ENCODE data around the gene DOCK6.
A peak's percentile ranks its signal among the peaks of the same experiment; 100 is the strongest.

The DOCK6 gene

GRCh38 chr19:11242864-11243797 lies 19.2 kb downstream of the DOCK6 start:
- DNase-seq = peak; percentile 90

DNA sequence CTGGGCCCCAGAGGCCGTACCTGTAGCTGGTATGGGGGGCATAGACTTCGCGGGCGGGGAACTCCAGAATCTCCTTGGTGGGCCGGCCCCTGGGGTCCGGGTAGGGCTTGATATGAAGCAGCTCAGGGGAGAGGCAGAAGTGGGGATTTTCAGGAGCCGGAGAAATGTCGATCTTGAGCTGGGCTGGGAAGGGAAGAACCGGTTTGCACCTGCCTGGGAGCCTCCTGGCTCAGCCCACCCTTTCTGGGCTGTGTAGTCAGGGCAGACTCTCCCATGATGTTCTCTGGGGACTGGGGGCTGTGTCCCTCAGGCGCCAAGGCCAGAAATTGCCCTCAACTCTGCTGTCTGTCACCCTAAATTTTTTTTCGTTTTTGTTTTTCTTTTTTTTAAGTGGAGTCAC lies 20.3 kb downstream of the DOCK6 start:
- DNase-seq = no peak

DNA sequence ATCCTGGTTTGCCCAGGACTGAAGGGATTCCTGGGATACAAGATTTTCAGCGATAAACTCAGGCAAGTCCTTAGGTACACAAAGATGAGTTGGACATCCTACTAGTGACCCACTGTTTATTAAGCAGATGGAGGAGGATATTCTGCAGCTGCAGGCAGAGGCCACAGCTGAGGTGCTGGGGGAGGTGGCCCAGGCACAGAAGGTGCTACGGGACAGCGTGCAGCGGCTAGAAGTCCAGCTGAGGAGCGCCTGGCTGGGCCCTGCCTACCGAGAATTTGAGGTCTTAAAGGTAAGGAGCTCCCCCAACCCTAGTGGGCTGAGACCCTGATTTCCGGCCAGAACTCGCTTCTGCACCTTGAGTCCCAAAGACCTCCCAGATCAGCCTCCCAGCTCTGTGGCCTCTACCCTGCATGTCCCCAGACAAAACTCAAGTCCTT lies 22.3 kb downstream of the DOCK6 start:
- no peak for DNase-seq

GRCh38 chr19:11239377-11240000 lies 22.8 kb downstream of the DOCK6 start, which contains the start of gene ANGPTL8:
ANGPTL8 (plus strand) TSS chr19:11239619; CDS start chr19:11239638, 19 bp downstream.
- DNase-seq = no peak

DNA sequence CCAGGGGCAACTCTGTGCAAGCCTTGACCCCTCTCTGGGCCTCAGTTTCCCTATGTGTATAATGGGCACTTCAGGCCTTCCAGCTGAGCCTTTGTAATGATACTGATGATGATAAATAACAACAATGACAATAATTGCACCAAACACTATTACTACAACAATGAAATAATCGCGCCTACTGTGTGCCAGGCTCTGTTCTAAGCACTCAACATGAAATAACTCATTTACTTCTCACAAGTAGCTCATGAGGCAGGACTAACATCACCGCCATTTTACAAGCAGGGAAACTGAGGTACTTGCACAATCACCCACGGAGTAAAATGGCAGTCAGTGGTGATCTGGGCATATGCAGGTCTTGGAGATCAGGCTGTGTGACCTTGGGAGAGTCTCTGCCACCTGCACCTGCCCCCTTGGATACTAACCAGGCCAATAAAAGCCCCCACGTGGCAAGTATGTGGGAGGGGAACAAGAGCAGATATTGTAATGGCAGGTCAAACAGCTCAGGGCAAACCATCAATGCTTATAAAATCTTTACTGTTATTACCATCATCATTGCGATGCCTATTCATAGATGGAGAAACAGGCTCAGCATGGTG lies 23.4 kb downstream of the DOCK6 start:
- no peak for DNase-seq

GRCh38 chr19:11238041-11238440 lies 24.3 kb downstream of the DOCK6 start:
- no peak for DNase-seq

DNA sequence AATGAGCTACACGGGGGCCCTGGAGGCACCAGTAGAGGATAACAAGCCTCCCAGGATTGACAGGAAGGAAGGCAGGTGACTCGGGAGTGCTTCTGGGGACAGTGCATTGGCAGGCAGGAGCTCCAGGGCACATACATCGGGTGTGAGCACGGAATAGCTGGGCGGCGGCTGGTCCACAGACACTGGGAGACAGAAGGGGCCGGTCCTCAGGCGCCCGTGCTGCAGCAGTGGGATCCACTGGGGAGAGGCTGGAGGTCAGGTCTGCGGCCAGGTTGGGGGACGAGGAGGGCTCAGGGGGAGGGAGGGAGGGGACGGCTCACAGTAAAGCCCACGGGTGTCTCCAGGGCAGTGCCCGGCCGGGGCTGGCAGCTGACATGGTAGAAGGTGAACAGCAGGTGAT lies 25.0 kb downstream of the DOCK6 start:
- DNase-seq = no peak

- DNase-seq = no peak
These were observed 25.7 kb downstream of the DOCK6 start for GRCh38 chr19:11236324-11237301.

GRCh38 chr19:11234486-11235075 lies 27.7 kb downstream of the DOCK6 start:
- DNase-seq = no peak

DNA sequence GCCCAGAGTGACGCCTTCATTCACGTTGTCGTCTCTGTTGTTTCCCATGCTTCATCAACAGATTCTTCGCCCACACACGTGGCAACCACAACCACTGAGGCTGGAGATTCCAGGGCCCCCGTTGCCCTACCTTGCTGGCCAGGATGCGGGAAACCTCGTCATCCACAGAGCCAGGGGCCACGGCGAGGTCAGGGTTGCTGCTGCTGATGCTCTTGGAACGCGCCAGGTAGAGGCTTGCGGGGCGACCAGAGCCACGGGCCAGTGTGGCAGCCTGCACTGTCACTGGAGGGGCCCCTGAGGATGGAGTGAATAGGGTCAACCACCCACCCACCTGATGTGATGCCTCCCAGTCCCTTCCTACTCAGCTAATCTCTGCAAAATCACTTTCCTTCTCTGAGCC lies 29.3 kb downstream of the DOCK6 start:
- DNase-seq = no peak

DNA sequence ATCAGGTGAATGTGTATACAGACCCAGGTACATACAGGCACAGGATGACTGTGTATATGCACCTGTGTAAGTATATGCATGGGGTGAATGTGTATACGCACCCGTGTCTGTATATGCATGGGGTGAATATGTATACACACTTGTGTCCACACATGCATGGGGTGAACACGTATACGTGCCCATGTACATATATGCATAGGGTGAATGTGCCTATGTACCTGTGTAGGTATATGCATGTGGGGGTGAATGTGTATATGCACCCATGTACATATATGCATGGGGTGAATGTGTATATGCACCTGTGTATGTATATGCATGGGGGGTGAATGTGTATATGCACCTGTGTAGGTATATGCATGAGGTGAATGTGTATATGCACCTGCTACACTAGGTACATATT lies 29.8 kb downstream of the DOCK6 start:
- DNase-seq = no peak

- no peak for DNase-seq
These were observed 31.5 kb downstream of the DOCK6 start for GRCh38 chr19:11230621-11231386.

GRCh38 chr19:11227195-11227886 lies 35.0 kb downstream of the DOCK6 start:
- DNase-seq = no peak

DNA sequence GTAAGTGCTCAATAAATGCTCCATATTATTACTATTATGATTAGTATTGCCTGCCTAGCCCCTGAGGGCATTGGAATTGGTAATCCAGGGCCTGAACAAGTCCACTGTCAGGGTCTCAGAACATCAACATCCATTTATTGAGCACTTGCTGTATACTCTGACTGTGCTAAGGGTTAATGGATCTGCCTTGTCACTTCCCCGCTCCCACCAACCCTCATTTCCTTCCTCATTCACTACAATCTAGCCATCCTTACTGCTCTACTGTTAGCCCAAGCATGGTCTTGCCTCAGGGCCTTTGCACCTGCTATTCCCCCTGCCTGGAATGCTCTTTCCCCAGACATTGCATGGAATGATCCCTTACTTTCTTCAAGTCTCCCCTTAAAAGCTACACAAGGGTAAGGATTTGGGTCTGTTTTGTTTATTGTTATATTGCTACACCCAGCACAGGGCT lies 35.6 kb downstream of the DOCK6 start:
- DNase-seq = no peak

DNA sequence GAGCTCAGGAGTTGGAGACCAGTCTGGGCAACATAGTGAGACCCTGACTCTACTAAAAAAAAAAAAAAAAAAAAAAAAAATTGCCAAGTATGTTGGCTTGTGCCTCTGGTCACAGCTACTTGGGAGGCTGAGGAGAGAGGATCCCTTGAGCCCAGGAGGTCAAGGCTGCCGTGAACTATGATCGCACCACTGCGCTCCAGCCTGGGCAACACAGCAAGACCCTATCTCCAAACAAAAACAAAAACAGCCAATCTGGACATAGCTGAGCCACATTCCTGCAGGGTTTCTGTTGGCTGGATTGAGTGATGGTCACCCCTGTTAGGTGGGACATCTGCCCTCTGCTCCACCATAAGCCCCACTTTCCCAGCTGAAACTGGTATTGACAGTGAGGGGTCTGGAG lies 36.5 kb downstream of the DOCK6 start:
- DNase-seq = no peak

DNA sequence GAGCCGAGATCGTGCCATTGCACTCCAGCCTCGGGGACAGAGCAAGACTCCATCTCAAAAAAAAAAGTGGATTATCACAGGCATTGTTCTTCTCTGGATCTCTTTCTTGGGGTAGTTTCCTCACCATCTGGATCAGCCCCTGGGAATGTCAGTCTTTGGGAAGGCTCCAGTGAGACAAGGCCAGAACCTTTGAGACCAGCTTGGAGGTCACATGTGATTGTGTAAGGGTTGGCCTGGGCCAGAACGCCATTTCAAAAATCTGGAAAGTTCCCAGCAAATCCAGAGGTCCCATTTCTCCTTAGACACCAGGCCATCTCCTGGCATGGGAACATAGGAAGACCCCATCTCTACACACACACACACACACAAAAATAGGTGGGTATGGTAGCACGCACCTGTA lies 37.2 kb downstream of the DOCK6 start:
- DNase-seq = no peak

DNA sequence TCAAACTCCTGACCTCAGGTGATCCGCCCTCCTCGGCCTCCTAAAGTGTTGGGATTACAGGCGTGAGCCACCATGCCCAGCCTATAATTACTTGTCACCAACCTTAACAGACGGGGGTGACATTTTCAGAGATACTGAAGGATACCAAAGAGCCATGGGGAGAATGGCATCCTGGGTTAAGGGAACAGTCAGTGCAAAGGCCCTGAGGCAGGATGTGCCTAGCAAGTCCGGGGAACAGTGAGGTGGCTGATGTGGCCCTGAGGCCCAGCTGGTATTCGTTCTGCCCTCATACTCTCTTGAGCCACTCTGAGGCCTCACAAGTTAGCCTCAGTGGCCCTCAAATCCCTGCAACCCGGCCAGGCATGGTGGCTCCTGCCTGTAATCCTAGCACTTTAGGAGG lies 37.9 kb downstream of the DOCK6 start:
- no peak for DNase-seq

GRCh38 chr19:11223200-11223599 lies 39.1 kb downstream of the DOCK6 start:
- no peak for DNase-seq

- no peak for DNase-seq
These were observed 41.2 kb downstream of the DOCK6 start for GRCh38 chr19:11221082-11221598.

DNA sequence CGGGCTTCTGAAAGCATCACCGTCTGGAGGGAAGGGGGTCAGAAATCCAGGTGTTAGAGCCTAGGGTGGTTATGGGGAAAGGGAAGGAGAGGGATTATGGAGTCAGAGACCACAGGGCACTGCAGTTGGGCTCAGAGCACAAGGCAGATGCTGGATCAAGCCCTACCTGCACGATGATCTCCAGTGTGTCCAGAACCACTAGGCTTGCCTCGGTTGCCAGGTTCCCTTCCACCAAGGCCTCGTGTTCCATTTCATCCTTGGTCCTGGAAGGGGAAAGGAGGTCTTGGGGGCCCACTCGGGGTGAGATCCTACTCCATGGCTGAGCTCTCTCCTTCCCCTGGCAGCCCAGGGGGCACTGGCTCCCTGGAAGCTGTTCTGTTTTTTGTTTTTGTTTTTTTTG lies 47.9 kb downstream of the DOCK6 start:
- no peak for DNase-seq

- no peak for DNase-seq
These were observed 51.7 kb downstream of the DOCK6 start for GRCh38 chr19:11210656-11210928.
